Fibroblast of upper back skin (primary cell): ENCODE results near the gene ALKBH6.

Source experiments
- DNase-seq: peaks from one replicate; pipeline ENCODE4 v3.0.0-alpha.2; 2013

Gene ALKBH6

DNA sequence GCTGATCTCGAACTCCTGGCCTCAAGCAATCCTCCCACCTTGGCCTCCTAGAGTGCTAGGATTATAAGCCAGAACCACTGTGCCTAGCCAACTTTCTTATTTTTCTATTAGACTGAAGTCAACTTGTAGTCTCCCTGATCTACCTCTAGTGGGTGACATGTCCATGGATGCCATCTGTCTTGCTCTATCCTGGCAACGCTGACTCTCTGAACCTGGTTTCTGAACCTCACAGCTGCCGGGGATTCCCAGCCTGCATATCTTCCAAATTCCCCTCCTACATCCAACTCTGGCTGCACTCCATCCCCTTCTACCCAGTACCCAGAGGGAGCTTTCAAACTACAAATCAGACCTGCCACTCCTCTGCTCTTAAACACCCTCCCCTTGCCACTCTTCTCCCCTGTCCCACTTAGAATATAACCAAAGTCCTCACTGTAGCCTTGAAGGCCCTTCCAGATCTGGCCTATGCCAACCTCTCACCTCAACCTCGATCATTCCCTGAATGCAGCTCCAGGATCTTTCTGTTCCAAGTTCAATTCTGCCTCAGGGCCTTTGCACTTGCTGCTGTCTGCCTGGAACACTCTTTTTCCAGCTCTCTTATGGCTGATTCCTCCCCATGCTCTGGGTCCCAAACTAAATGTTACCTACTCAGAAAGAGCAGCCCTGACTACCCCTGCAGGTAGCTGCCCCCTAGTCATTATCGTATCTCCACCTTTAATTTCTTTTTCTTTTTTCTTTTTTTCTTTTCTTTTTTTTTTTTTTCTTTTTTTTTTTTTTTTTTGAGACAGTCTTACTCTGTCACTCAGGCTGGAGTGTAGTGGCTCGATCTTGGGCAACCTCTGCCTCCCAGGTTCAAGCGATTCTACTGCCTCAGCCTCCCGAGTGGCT, 16.5 kb upstream of the ALKBH6 start:
- DNase-seq, result no peak

DNA sequence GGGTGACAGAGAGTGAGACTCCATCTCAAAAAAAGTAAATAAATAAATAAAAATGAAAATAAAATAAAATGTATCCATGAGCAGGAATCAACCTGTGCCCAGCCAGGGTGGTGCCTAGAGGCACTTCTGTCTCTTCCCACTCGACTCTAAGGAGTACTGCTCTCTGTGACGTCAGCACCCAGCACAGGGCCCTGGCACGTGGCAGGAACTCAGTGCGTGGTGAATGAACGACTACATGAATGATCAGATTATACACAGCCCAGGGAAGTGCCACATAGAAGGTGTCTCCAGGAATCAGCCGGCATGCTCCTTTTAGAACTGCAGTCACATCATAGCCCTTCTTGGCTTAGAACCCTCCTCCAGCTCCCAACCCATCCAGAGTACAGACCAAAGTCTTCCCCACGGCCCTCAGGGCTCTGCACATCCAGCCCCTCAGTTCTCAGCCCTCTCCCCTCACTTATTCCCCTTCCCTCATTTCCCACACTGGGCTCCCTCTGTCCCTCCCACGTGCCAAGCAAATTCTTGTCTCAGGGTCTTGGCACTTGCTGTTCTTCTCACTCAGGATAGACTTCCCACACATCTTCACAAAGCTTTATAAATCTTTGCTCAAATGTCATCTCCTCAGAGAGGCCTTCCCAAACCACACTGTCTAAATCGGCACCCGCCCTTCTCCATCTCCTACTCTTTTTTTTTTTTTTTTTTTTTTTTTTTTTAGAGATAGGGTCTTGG, 14.5 kb upstream of the ALKBH6 start:
- DNase-seq, result no peak

DNA sequence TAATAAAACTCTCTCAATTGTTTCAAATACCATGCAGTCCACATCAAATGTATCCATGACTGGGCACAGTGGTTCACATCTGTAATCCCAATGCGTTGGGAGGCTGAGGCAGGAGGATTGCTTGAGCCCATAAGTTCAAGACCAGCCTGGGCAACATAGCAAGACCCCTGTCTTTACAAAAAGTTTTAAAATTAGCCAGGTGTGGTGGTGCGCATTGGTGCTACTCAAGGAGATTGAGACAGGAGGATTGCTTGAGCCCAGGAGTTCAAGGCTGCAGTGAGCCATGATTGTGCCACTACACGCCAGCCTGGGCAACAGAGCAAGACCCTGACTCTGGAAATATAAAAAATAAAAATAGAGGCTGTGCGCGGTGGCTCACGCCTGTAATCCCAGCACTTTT, 13.7 kb upstream of the ALKBH6 start:
- no peak for DNase-seq

- no peak for DNase-seq
Observed at GRCh38 chr19:36026091-36026876, 12.3 kb upstream of the ALKBH6 start.

DNA sequence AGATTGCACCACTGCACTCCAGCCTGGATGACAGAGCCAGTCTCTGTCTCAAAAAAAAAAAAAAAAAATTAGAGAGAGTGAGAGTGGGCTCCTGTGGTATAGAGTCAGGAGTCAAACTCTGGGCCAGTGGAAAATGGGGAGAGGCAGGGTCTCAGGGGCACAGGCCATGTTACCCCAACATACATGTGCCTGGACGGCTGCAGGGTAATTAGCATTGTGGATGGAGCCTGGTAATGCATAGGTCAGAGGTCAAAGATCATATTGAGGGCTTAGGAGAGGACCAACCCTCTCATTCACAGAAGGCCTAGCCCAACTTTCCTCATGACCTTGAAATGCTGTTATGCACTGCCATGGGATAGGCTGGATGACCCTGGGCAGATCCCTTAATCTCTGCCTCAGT, 11.5 kb upstream of the ALKBH6 start:
- no peak for DNase-seq

DNA sequence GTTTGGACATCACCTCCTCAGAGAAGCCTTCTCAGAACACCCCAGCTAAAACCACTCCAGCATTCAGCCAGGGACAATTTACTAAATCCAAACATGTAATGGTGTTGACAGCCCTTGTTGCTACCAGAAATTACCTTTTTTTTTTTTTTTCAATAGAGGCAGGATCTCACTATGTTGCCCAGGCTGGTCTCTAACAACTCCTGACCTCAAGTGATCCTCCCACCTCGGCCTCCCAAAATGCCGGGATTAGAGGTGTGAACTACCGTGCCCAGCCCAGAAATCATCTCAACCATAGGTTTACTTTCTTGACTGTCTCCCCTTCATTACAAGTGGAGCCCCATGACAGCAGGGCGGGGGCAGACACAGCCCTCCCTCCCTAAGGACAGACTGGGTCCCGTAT, 9.4 kb upstream of the ALKBH6 start:
- no peak for DNase-seq

GRCh38 chr19:36019061-36019670, 5.2 kb upstream of the ALKBH6 start:
- no peak for DNase-seq

GRCh38 chr19:36013280-36014011, 567 bp downstream of the ALKBH6 start:
- DNase-seq, result no peak

DNA sequence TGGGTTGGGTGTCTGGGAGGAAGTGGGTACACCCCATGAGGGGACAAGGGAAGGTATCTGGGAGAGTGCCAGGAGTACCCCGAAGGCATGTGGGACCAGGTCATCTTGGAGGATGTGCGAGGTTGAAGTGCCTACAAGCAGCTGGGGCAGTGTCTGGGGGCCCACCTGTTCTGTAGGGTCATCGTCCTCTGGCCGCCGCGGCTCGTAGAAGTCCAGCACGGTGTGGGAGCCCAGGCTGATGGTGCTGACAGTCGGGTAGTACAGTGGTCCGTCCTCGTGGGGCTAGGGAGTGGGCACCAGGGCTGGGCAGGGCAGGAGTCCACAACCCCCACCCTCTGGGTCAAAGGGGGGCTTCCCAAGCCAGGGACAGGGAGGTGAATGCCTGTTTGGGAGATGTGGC, 3.6 kb downstream of the ALKBH6 start:
- DNase-seq, result no peak

DNA sequence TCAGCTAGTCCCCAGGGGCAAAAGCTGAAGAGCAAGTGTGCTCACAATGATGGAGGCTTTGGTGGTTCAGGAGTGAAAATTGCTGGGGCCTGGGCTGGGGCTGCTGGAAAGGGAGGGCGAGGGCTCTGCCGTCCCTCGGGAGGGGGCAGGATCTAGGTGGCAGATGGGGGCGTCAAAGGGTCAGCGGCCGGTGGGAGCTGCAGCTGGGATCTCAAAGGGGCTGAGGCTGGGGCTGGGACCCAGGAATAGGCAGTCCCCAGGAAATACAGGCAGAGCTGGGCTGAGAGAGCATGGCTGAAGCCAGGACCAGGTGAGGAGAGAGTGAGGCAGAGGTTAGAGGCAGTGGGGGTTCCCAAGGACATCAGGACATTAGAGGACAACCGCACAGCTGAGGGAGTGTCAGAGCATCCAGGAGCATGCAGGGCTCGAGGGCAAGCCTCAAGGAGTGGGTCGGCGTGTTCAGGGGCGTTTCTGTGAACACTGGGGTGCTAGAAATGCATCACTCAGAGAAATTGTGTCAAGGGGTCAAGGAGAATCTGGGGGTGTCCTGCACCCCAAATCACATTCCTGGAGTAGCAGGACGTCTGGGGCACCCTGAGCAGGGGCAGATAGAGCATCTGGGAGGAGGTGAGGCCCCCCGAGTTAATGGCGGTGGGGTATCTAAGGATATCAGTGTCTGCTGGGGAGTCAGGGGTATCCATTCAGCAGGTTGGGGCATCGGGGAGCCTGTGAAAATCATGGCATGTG, 4.2 kb downstream of the ALKBH6 start:
- DNase-seq, result no peak

DNA sequence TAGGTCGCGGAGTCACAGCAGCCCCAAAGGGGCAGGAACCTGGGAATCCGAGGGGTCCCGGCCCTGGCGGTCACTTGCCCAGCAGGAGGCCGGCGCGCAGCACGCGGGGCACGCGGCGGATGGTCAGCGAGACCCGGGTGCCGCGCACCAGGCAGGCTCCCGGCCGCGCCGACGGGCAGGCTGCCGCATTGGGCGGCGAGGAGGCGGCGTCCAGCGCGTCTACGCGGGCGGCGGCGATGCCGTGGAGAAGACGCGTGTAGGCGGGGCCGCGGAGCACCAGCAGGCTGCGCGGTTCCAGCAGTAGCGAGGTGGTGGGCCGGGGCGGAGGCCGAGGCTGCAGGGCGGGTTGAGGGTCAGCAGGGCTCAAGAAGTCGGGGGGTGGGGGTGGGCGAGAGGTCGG, 4.8 kb downstream of the ALKBH6 start:
- peak; percentile 50 for DNase-seq

- no peak for DNase-seq
Observed at GRCh38 chr19:36008336-36008978, 5.6 kb downstream of the ALKBH6 start, which contains the start of gene SYNE4. Gene SYNE4, minus strand, starts transcription at chr19:36008813. Its CDS starts 132 bp downstream, at chr19:36008681.

- no peak for DNase-seq
Observed at GRCh38 chr19:36006955-36007354, 7.1 kb downstream of the ALKBH6 start.

DNA sequence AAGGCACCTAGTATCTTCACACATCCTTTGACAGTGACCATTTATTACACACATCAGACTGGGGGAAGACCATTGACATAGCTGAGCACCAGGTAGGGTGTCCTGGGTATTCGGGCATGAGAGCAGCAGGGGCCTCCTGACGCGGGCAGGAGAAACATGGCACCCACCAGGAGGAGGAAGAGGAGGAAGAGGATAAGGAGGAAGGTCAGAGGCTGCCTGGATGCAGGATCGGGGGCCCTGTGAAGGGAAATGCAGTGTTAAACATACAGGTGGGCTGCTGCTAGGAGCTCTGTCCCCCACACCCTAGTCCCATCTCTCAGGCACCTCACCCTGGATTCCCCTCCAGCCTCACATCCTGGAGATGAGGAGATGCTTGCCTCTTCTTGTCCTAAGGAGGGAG, 10.7 kb downstream of the ALKBH6 start:
- DNase-seq, result no peak

DNA sequence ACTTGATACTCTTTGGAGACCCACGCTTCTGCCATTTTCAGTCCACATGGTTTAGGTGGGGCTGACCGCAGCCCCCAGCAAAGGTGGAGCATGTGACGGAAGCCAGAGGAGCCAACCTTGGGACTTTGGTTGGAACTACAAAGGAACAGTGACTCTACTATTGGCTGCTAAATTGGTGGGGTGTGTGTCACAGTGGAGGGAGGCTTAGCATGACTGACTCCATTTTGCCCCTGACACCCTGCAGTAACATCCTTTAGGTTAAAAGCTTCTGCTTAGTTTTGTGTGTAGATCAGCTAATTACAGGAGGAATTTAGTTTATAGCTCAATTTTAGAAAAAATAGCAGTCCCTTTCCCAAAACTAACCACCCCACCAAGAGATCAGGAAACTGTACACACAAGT, 12.4 kb downstream of the ALKBH6 start:
- DNase-seq, result no peak

DNA sequence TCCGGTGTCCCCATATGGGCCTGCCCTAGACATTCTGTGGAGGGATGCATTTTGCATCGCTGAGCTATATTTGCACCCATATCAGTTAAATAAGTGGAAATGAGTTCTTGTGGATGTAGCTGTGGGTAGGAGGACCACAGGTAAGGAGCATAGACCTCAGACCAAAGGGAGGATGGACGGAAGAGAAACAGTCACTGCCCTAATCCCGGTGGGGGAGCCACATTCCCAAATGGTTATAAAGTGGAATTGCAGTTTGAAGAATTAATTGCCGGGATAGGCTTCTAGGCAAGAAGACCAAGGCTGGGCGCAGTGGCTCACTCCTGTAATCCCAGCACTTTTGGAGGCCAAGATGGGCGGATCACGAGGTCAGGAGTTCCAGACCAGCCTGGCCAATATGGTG, 17.2 kb downstream of the ALKBH6 start:
- DNase-seq, result no peak

- DNase-seq, result peak; percentile 90
Observed at GRCh38 chr19:35995048-35995993, 18.7 kb downstream of the ALKBH6 start, which contains the start of gene SDHAF1. Gene SDHAF1, plus strand, starts transcription at chr19:35995188. Its CDS starts 87 bp downstream, at chr19:35995275.

GRCh38 chr19:35993923-35994598, 20.0 kb downstream of the ALKBH6 start:
- DNase-seq, result no peak
